Measurements from ENCODE around the gene PARD3B. TPM values are rescaled to one million over a fixed set of nuclear protein-coding genes. Genes with fewer than 3 reads are reported as not detected.

PARD3B gene
- total and polyA plus RNA-seq, 2 experiments from 2014 or later = 3.5 to 4.4 TPM

GRCh38 chr2:205283736-205284270 is 738.5 kb downstream of the PARD3B start:
- Mint-ChIP-seq H3K4me3 (no peak overlapping the region), H3K4me1 (peaks cover 28% of the 10 kb centered on the region), H3K27me3 (ENCODE audit: insufficient read depth, low read depth, poor library complexity) (peaks cover 2% of the 10 kb centered on the region), H3K27ac (no peak overlapping the region), H3K36me3 (ENCODE audit: low read depth) (peaks cover 5% of the 10 kb centered on the region; the same call in 2 of the 3 replicates), H3K9me3 (no peaks in the 10 kb centered on the region; the same call in 2 of the 3 replicates)
- Histone ChIP-seq H3K27me3 (ENCODE audit: insufficient read depth) (no peaks in the 10 kb centered on the region), H3K4me3 (no peak overlapping the region), H3K79me2 (replicated peaks; ENCODE audit: insufficient read depth) (no peaks in the 10 kb centered on the region), H3K4me2 (peak overlapping the region; percentile 46; the same call in 1 of the 2 replicates), H3K27ac (ENCODE audit: low read depth) (0 out of 2 replicates have a peak overlapping the region, but pooled peaks have one; percentile 27), H3K36me3 (ENCODE audit: insufficient read depth) (no peaks in the 10 kb centered on the region), H3K9me2 (ENCODE audit: insufficient read depth) (no peaks in the 10 kb centered on the region), H3K4me1 (ENCODE audit: insufficient read depth) (peaks cover 27% of the 10 kb centered on the region), H3F3A (replicated peaks; ENCODE audit: low read depth) (no peaks in the 10 kb centered on the region), H2AFZ (no peak overlapping the region), H4K20me1 (replicated peaks; ENCODE audit: insufficient read depth) (no peaks in the 10 kb centered on the region)
- DNase-seq (ENCODE audit: low spot score) (no peak), ATAC-seq (peak; percentile 48; the same call in 2 of the 3 replicates)
- TF ChIP-seq, protein P1, sequence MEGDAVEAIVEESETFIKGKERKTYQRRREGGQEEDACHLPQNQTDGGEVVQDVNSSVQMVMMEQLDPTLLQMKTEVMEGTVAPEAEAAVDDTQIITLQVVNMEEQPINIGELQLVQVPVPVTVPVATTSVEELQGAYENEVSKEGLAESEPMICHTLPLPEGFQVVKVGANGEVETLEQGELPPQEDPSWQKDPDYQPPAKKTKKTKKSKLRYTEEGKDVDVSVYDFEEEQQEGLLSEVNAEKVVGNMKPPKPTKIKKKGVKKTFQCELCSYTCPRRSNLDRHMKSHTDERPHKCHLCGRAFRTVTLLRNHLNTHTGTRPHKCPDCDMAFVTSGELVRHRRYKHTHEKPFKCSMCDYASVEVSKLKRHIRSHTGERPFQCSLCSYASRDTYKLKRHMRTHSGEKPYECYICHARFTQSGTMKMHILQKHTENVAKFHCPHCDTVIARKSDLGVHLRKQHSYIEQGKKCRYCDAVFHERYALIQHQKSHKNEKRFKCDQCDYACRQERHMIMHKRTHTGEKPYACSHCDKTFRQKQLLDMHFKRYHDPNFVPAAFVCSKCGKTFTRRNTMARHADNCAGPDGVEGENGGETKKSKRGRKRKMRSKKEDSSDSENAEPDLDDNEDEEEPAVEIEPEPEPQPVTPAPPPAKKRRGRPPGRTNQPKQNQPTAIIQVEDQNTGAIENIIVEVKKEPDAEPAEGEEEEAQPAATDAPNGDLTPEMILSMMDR (conservative IDR thresholded peaks at IDR 0.05; ENCODE audit: low read depth in 2 of 2) = no peak
- TF ChIP-seq CREB1 (CRISPR knock-in tag; IDR thresholded peaks at IDR 0.05; ENCODE audit: low read depth) = no peak
- TF ChIP-seq NANOG (IDR thresholded peaks at IDR 0.05; ENCODE audit: borderline replicate concordance) = no peak
- no peak for TF ChIP-seq REST (IDR thresholded peaks at IDR 0.05; ENCODE audit: unreplicated experiment)

GRCh38 chr2:205284334-205284733 is 739.1 kb downstream of the PARD3B start:
- Histone ChIP-seq H2AFZ (no peak overlapping the region), H3K36me3 (ENCODE audit: insufficient read depth) (no peaks in the 10 kb centered on the region), H4K20me1 (replicated peaks; ENCODE audit: insufficient read depth) (no peaks in the 10 kb centered on the region), H3K27ac (ENCODE audit: low read depth) (0 out of 2 replicates have a peak overlapping the region, but pooled peaks have one; percentile 27), H3K79me2 (replicated peaks; ENCODE audit: insufficient read depth) (no peaks in the 10 kb centered on the region), H3K4me1 (ENCODE audit: insufficient read depth) (peaks cover 25% of the 10 kb centered on the region), H3F3A (replicated peaks; ENCODE audit: low read depth) (no peaks in the 10 kb centered on the region), H3K27me3 (ENCODE audit: insufficient read depth) (no peaks in the 10 kb centered on the region), H3K4me2 (peak overlapping the region; percentile 46; the same call in 1 of the 2 replicates), H3K4me3 (no peak overlapping the region), H3K9me2 (ENCODE audit: insufficient read depth) (peaks cover under 1% of the 10 kb centered on the region; the same call in 1 of the 2 replicates)
- H3K4me3 Mint-ChIP-seq = no peak overlapping the region
- peaks cover 28% of the 10 kb centered on the region for H3K4me1 Mint-ChIP-seq
- ATAC-seq = peak; percentile 67
- no peak overlapping the region for H3K27ac Mint-ChIP-seq
- H3K36me3 Mint-ChIP-seq (ENCODE audit: low read depth) = peaks cover under 1% of the 10 kb centered on the region; the same call in 1 of the 3 replicates
- peaks cover 2% of the 10 kb centered on the region for H3K27me3 Mint-ChIP-seq (ENCODE audit: insufficient read depth, low read depth, poor library complexity)
- DNase-seq (ENCODE audit: low spot score) = no peak
- H3K9me3 Mint-ChIP-seq = no peaks in the 10 kb centered on the region
- no peak for TF ChIP-seq EZH2phosphoT487 (IDR thresholded peaks at IDR 0.05; ENCODE audit: unreplicated experiment)
- TF ChIP-seq REST (IDR thresholded peaks at IDR 0.05; ENCODE audit: unreplicated experiment) = no peak
- no peak for TF ChIP-seq EZH2 (IDR thresholded peaks at IDR 0.05; ENCODE audit: low read depth, unreplicated experiment)
- no peak for TF ChIP-seq ZNF114 (CRISPR knock-in tag; IDR thresholded peaks at IDR 0.05)
